Fibroblast of skin of abdomen (primary cell): ENCODE results near the gene SLCO1B3.

ENCODE experiments used
- DNase-seq: peaks from one replicate; pipeline ENCODE4 v3.0.0-alpha.2; 2013

The SLCO1B3 gene

GRCh38 chr12:20885116-20885515, 74.6 kb downstream of the SLCO1B3 start:
- no peak for DNase-seq

GRCh38 chr12:20885552-20885951, 75.0 kb downstream of the SLCO1B3 start:
- DNase-seq: no peak

GRCh38 chr12:20917269-20917668, 106.8 kb downstream of the SLCO1B3 start:
- no peak for DNase-seq

- no peak for DNase-seq
These were observed 107.3 kb downstream of the SLCO1B3 start for GRCh38 chr12:20917819-20918218.

GRCh38 chr12:20931894-20932293, 121.4 kb downstream of the SLCO1B3 start:
- DNase-seq: no peak

- DNase-seq: no peak
These were observed 136.2 kb downstream of the SLCO1B3 start for GRCh38 chr12:20946732-20947131.

- DNase-seq: no peak
These were observed 139.7 kb downstream of the SLCO1B3 start for GRCh38 chr12:20950248-20950647.

- no peak for DNase-seq
These were observed 152.8 kb downstream of the SLCO1B3 start for GRCh38 chr12:20963303-20963702.

- DNase-seq: no peak
These were observed 153.3 kb downstream of the SLCO1B3 start for GRCh38 chr12:20963762-20964161.
